ENCODE measurements around the gene HS3ST4.

HS3ST4 gene

GRCh38 chr16:25895380-25895779 is 203.6 kb downstream of the HS3ST4 start:
- no peak for DNase-seq (ENCODE audit: low read depth)

- DNase-seq (ENCODE audit: low read depth) = no peak
Observed at GRCh38 chr16:25896411-25896810, 204.7 kb downstream of the HS3ST4 start.

- no peak for DNase-seq (ENCODE audit: low read depth)
Observed at GRCh38 chr16:25897702-25898101, 205.9 kb downstream of the HS3ST4 start.

- no peak for DNase-seq (ENCODE audit: low read depth)
Observed at GRCh38 chr16:25905810-25906209, 214.1 kb downstream of the HS3ST4 start.

- DNase-seq (ENCODE audit: low read depth) = no peak
Observed at GRCh38 chr16:25910971-25911370, 219.2 kb downstream of the HS3ST4 start.

GRCh38 chr16:25912321-25912720 is 220.6 kb downstream of the HS3ST4 start:
- DNase-seq (ENCODE audit: low read depth) = no peak

GRCh38 chr16:25914357-25914962 is 222.7 kb downstream of the HS3ST4 start:
- no peak for DNase-seq (ENCODE audit: low read depth)

- no peak for DNase-seq (ENCODE audit: low read depth)
Observed at GRCh38 chr16:25916037-25916436, 224.3 kb downstream of the HS3ST4 start.

GRCh38 chr16:25922438-25922837 is 230.7 kb downstream of the HS3ST4 start:
- DNase-seq (ENCODE audit: low read depth) = no peak

GRCh38 chr16:25925421-25925820 is 233.7 kb downstream of the HS3ST4 start:
- DNase-seq (ENCODE audit: low read depth) = no peak

GRCh38 chr16:25931473-25932035 is 239.8 kb downstream of the HS3ST4 start:
- no peak for DNase-seq (ENCODE audit: low read depth)

- no peak for DNase-seq (ENCODE audit: low read depth)
Observed at GRCh38 chr16:25941800-25942499, 250.2 kb downstream of the HS3ST4 start.

GRCh38 chr16:25950586-25951281 is 259.0 kb downstream of the HS3ST4 start:
- no peak for DNase-seq (ENCODE audit: low read depth)

- no peak for DNase-seq (ENCODE audit: low read depth)
Observed at GRCh38 chr16:25951999-25952398, 260.2 kb downstream of the HS3ST4 start.

GRCh38 chr16:25952983-25953382 is 261.2 kb downstream of the HS3ST4 start:
- DNase-seq (ENCODE audit: low read depth) = no peak

GRCh38 chr16:25957707-25958106 is 265.9 kb downstream of the HS3ST4 start:
- no peak for DNase-seq (ENCODE audit: low read depth)

GRCh38 chr16:25959221-25959620 is 267.5 kb downstream of the HS3ST4 start:
- DNase-seq (ENCODE audit: low read depth) = no peak

- DNase-seq (ENCODE audit: low read depth) = no peak
Observed at GRCh38 chr16:25966172-25967097, 274.7 kb downstream of the HS3ST4 start.

GRCh38 chr16:25977121-25977520 is 285.4 kb downstream of the HS3ST4 start:
- no peak for DNase-seq (ENCODE audit: low read depth)

- DNase-seq (ENCODE audit: low read depth) = no peak
Observed at GRCh38 chr16:25978218-25978617, 286.5 kb downstream of the HS3ST4 start.

- DNase-seq (ENCODE audit: low read depth) = no peak
Observed at GRCh38 chr16:25988084-25988483, 296.3 kb downstream of the HS3ST4 start.

- DNase-seq (ENCODE audit: low read depth) = no peak
Observed at GRCh38 chr16:25988882-25989281, 297.1 kb downstream of the HS3ST4 start.

Data from iris pigment epithelial cell (primary cell).